Activated T-helper 9 cell treated with anti-CD3 and anti-CD28 coated beads, Interleukin-2, amount 50 U/mL, for 16 hours (primary cell): ENCODE data around the gene CRPPA.
"Not testable (repeated sequence)": the region's sequence is repeated elsewhere in the genome, so short reads cannot be mapped to it uniquely, and the experiment has no call there.

Source experiments
- DNase-seq: peaks from one replicate; pipeline ENCODE4 v3.0.0-alpha.2; 2020; ENCODE audit warnings: low read depth

CRPPA gene

DNA sequence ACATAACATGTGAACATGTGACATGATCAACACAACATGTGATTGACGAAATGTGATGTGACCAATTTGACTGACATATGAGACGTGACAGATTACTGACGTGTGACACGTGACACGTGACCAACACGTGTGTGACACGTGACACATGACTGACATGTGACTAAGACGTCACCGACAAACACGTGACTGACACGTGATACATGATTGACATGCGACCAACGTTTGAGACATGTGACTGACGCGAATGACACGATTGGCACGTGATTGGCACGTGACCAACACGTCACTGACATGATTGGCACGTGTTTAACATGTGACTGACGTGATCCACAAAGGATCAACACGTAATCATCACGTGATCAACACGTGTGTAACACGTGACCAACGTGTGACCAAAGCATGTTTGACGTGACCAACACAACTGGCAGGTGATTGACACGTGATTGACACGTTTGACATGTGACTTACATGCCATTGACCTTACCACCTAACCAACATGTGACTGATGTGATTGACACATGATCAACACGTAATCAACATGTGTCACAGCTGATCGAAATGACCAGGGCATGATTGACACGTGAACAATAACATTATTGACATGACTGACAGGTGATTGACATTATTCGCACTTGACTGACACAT is 23.7 kb downstream of the CRPPA start:
- DNase-seq = no peak

DNA sequence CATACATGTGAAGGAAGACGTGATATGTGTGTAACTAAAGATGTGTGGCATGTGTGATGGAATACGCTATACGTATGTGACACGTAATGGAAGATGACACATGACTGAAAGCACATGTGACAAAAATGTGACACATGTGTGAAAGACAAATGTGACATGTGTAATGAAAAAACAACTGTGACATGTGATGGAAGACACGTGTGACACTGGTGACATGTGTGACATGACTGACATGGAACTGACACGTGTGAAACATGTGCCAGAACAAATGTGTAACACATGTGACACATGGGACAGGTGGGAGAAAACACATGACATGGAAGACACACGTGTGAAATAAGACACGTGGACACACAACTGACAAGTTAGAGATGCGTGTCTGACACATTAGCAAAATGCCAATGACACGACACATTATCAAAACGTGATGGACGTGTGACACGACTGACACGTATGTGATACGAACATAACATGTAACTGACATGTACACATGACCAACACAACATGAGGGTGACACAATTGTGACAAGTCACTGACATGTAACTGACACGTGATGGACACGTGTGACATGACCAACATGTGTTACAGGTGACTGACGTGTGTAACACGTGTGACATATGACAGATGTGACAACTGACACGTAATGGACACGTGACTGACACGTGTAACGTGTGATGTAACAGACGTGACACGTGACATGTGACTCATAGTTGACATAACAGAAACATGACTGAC is 24.4 kb downstream of the CRPPA start:
- no peak for DNase-seq

DNA sequence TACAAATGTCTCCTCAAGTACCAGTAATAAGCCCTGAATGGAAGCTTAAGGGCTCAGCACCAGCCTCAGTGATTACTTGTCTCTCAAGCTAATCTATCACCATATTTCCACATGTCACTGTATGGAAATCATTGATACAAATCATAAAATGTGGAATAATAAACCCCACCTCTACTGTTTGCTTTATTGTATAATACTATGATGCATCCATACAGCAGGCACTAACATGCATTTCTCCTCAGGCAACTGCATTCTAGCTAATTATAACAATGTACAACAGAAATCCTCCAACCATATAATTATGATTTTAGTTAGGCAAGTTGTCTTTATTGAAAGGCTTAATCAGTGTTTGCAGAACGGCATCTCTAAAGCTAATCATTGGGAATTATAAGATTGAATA is 26.2 kb downstream of the CRPPA start:
- DNase-seq = no peak

DNA sequence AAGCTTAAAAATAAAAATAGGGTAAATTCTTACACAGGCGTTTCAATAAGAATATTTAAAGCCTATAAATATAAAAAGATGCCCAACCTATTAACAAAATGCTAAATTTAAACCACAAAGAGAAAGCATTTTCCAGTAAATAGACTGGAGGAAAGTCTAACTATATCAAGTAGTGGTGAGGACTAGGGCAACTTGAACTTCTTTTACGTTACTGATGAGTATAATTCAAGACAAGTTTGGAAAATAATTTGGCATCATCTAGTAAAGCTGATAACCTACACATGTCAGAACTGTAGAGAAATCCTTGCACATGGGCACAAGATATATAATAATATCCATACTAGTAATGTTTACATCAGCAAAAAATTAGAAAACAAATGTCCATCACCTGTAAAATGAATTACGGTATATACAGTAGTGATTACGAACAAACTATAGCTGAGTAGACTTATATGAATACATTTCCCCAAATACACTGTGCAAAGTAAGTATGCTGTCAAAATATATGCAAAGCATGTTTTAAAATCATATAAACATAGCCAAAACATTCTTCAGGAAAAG is 27.4 kb downstream of the CRPPA start:
- no peak for DNase-seq

DNA sequence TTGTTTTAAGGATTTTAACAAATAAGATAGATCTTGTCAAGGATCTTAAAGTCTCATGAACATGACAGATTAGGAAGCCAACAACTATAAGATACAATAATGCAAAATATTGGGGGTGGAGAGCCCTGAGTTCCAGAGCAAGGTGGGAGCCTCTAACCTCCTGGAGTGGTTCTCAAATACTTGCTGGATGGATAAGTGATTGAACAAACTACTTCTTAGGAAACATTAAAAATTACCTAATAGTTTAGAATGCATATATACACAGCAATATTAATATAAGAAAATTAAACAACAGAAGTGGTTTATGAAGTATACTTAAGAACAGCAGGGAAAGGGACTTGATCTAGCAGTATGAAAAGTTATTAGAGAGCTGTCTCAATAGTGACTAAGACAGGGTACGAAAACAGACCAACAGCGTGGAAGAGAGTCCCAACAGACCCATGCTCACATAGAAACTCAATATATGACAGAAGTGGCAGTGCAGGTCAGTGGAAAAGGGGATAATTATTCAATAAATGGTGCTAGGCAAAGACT is 28.3 kb downstream of the CRPPA start:
- DNase-seq = no peak

GRCh38 chr7:16383786-16384185 is 37.6 kb downstream of the CRPPA start:
- not testable (repeated sequence) for DNase-seq

DNA sequence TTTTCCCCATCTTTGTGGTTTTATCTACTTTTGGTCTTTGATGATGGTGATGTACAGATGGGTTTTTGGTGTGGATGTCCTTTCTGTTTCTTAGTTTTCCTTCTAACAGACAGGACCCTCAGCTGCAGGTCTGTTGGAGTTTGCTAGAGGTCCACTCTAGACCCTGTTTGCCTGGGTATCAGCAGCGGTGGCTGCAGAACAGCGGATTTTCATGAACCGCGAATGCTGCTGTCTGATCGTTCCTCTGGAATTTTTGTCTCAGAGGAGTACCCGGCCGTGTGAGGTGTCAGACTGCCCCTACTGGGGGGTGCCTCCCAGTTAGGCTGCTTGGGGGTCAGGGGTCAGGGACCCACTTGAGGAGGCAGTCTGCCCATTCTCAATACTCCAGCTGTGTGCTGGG is 38.2 kb downstream of the CRPPA start:
- DNase-seq = not testable (repeated sequence)
